KOPT-K1 (cell line): ENCODE measurements around the gene SLC6A20.

ENCODE experiments used
- H3K27ac ChIP-seq: fragments of 200-600 bp; sonication (generic); 2 replicates; pipeline ENCODE4 v1.5.1; 2016; ENCODE audit warnings: antibody characterized with exemption, mild to moderate bottlenecking, low read depth, low read length; ENCODE audit not compliant: poor library complexity, severe bottlenecking
- H3K36me3 ChIP-seq: fragments of 200-600 bp; sonication (generic); 2 replicates; pipeline ENCODE4 v1.5.1; 2017; ENCODE audit warnings: antibody characterized with exemption, mild to moderate bottlenecking, low read length, moderate library complexity; ENCODE audit not compliant: insufficient read depth
- H3K9me3 ChIP-seq: fragments of 200-600 bp; sonication (generic); 2 replicates; pipeline ENCODE4 v1.5.1; 2017; ENCODE audit warnings: antibody characterized with exemption, low read length, mild to moderate bottlenecking; ENCODE audit not compliant: insufficient read depth, poor library complexity, severe bottlenecking

Gene SLC6A20

DNA sequence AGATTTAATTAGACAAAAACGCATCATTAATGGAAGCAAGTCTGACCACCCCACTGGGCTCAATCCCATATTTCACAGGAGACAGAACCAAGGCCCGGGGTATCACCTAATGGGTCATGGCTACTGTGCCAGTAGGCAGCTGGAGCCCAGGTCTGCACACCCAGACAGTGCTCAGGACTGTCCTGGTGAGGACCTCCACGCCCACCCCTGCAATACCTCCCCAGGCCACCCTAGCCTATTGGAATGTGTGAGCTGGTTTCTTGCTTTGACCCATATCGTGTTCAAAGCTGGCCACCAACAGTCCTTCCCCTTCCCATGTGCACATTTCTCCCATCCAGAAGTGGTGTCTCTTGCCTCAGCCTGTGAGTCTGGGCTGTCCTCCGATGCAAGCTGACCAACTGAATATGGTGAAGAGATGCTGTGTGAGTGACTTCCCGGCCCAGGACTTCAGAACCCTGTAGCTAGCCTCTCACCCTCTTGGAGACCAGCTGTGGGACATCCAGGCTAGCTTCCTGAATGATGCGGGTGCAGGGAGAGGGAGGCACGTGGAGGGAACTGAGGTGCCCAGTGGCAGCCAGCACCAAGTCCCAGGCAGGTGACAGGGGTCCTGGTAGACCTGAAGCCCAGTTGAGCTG lies 19.1 kb downstream of the SLC6A20 start:
- Histone ChIP-seq H3K27ac (no peak overlapping the region), H3K9me3 (no peaks in the 10 kb centered on the region), H3K36me3 (no peaks in the 10 kb centered on the region)

- Histone ChIP-seq H3K36me3 (no peaks in the 10 kb centered on the region), H3K9me3 (no peaks in the 10 kb centered on the region), H3K27ac (no peak overlapping the region)
Observed at GRCh38 chr3:45776611-45777010, 19.7 kb downstream of the SLC6A20 start.

- no peak overlapping the region for H3K27ac ChIP-seq
- H3K9me3 ChIP-seq, result no peaks in the 10 kb centered on the region
- no peaks in the 10 kb centered on the region for H3K36me3 ChIP-seq
Observed at GRCh38 chr3:45776301-45776595, 20.1 kb downstream of the SLC6A20 start.

- Histone ChIP-seq H3K27ac (no peak overlapping the region), H3K9me3 (no peaks in the 10 kb centered on the region), H3K36me3 (no peaks in the 10 kb centered on the region)
Observed at GRCh38 chr3:45775571-45776300, 20.6 kb downstream of the SLC6A20 start.

DNA sequence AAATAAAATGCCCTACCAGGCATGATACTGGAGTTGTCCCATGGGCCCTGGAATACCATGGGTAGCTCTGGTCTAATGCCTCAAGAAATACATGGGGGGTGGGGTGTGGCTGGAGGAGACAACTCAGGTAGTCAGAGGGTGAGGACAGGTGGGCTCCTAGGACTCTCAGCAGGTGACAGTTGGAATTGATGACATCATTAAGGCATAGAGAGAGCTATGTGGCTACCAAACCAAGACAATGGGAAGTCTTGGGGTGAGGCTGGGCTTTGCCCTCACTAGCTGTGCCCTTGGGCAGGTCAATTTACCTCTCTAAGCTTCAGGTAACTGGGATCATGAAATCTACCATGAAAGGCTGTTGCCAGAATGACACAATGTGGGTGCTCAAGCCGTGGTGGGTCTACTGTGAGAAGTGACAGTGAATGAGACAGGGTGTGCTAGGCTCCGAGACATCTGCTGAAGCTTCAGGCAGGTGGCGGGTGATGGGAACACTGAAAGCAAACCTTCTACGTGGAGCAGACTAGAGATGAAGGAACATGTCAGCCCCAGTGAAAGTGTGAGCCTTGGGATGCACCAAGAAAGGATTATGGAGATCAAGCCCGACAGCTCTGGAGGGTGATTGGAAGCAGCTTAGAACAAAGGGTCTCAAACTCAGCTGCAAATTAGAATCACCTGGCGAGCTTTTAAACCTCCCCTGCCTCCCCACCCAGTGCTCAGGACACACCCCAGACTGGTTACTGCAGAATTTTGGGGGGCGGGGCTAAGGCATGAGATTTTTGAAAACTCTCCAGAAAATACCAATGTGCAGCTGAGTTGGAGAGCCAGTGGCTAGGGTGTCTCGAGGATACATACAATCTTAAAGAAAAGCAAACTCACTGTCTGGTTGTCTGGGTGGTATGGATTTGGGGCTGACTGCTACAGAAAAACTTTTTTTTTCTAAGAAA lies 21.5 kb downstream of the SLC6A20 start:
- H3K9me3 ChIP-seq, result no peaks in the 10 kb centered on the region
- H3K36me3 ChIP-seq, result no peaks in the 10 kb centered on the region

GRCh38 chr3:45773714-45774449 lies 22.5 kb downstream of the SLC6A20 start:
- Histone ChIP-seq H3K27ac (no peak overlapping the region), H3K9me3 (no peaks in the 10 kb centered on the region)

More for the DNA sequence above, 21.5 kb downstream of the SLC6A20 start:
- no peak overlapping the region for H3K27ac ChIP-seq

GRCh38 chr3:45773072-45773471 lies 23.3 kb downstream of the SLC6A20 start:
- no peaks in the 10 kb centered on the region for H3K9me3 ChIP-seq
- H3K27ac ChIP-seq, result no peak overlapping the region
- no peaks in the 10 kb centered on the region for H3K36me3 ChIP-seq

More at GRCh38 chr3:45773714-45774449, 22.5 kb downstream of the SLC6A20 start:
- H3K36me3 ChIP-seq, result no peaks in the 10 kb centered on the region

- H3K27ac ChIP-seq, result no peak overlapping the region
- no peaks in the 10 kb centered on the region for H3K36me3 ChIP-seq
Observed at GRCh38 chr3:45772341-45773035, 23.8 kb downstream of the SLC6A20 start.

GRCh38 chr3:45771831-45772230 lies 24.5 kb downstream of the SLC6A20 start:
- Histone ChIP-seq H3K36me3 (no peaks in the 10 kb centered on the region), H3K9me3 (peaks cover 10% of the 10 kb centered on the region)

More at GRCh38 chr3:45772341-45773035, 23.8 kb downstream of the SLC6A20 start:
- H3K9me3 ChIP-seq, result peaks cover 3% of the 10 kb centered on the region

GRCh38 chr3:45771166-45771775 lies 25.1 kb downstream of the SLC6A20 start:
- peaks cover 16% of the 10 kb centered on the region for H3K9me3 ChIP-seq
- no peaks in the 10 kb centered on the region for H3K36me3 ChIP-seq
- H3K27ac ChIP-seq, result no peak overlapping the region

More at GRCh38 chr3:45771831-45772230, 24.5 kb downstream of the SLC6A20 start:
- no peak overlapping the region for H3K27ac ChIP-seq

- no peak overlapping the region for H3K27ac ChIP-seq
- peaks cover 19% of the 10 kb centered on the region for H3K9me3 ChIP-seq
- H3K36me3 ChIP-seq, result no peaks in the 10 kb centered on the region
Observed at GRCh38 chr3:45765958-45766357, 30.4 kb downstream of the SLC6A20 start.

DNA sequence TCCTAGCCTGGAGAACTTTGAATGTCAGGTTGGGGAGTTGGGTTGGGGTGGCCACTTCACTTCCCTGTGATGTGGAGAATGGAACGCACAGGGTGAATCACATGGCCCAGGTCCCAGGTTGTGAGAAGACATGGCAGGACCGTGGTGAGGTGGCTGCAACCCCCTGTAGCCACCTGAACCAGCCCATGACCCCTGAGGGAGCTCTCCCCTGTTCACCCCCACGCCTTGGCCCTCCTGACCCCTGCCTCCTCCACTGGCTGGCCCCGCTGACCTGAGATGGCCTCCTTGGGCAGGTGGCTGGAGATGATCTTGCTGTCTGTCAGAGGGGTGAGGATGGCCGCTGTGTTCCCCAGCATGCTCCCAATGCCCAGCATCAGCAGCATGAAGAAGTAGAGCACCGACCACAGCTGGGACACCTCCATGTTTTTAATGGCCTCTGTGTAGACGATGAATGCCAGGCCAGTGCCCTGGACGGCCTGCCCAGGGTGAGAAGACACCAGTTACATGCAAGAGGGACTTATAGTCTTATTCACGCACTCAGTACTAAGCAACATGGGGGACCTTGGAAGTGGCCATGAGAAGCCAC lies 31.0 kb downstream of the SLC6A20 start:
- H3K27ac ChIP-seq, result no peak overlapping the region
- peaks cover 19% of the 10 kb centered on the region for H3K9me3 ChIP-seq
- no peaks in the 10 kb centered on the region for H3K36me3 ChIP-seq

DNA sequence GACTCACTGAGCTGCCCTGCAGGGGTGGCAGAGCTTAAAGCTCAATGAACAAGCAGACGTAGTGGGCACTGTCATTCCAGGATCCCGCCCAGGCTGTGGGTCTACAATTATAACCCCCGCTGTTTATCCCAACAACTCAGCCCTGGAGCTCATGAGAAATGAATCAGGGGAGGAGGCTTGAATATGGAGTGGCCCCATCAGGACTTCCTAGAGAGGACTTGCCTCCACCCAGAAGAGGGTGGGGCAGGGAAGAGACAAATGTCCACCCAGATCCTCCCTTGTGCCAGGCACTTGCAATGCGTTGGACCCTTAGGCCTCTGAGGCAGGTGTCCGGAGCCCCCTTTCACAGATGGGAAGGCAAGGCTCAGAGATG lies 33.0 kb downstream of the SLC6A20 start:
- H3K9me3 ChIP-seq, result peaks cover 19% of the 10 kb centered on the region
- no peak overlapping the region for H3K27ac ChIP-seq

More for the DNA sequence above, 33.0 kb downstream of the SLC6A20 start:
- H3K36me3 ChIP-seq, result no peaks in the 10 kb centered on the region
